ENCODE data around the gene CBLN4.

DNA sequence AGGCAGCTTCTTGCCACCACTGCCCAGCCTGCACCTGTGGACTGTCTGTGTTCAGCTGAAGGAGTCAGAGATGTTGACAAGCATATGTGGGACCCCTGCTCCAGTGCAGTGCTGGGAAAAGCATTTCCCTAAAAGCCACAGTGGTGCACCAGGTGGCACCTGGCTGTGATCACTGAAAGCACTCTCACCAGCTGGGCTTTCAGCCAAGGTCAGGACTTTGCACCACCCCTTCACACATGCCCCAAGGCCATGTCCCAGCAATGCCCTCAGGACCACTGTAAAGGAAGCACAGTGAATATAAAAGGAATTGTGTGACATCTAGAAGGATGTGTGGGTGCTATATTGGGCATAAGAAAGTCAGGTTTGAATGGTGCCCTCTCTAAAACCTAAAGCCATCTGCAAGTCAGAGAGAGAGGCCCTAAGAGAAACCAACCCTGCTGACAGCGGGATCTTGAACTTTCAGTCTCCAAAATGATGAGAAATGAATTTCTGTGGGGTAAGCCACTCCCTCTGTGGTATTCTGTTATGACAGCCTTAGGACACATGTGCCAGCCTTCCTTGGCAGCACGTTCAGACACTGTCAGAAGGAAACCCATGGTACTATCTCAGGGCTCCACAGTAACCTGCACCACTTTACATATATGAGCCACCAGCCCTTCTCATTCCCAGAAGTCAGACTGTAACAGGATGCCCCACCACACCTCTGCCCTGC lies 30.7 kb downstream of the CBLN4 start:
- TF ChIP-seq POLR2A (conservative IDR thresholded peaks at IDR 0.05) (no peak), BACH1 (tag; IDR thresholded peaks at IDR 0.05) (no peak), PHF20 (IDR thresholded peaks at IDR 0.05; ENCODE audit: partially characterized antibody) (no peak), ADNP (tag; IDR thresholded peaks at IDR 0.05) (no peak), ZSCAN32 (CRISPR knock-in tag; IDR thresholded peaks at IDR 0.05) (no peak), POLR2AphosphoS5 (IDR thresholded peaks at IDR 0.05; ENCODE audit: control insufficient read depth, insufficient read depth, low read depth, low read length) (no peak), NCOA2 (IDR thresholded peaks at IDR 0.05; ENCODE audit: partially characterized antibody in 2 of 2) (no peak)
- TF ChIP-seq, protein P1, sequence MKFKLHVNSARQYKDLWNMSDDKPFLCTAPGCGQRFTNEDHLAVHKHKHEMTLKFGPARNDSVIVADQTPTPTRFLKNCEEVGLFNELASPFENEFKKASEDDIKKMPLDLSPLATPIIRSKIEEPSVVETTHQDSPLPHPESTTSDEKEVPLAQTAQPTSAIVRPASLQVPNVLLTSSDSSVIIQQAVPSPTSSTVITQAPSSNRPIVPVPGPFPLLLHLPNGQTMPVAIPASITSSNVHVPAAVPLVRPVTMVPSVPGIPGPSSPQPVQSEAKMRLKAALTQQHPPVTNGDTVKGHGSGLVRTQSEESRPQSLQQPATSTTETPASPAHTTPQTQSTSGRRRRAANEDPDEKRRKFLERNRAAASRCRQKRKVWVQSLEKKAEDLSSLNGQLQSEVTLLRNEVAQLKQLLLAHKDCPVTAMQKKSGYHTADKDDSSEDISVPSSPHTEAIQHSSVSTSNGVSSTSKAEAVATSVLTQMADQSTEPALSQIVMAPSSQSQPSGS (CRISPR knock-in tag; IDR thresholded peaks at IDR 0.05): no peak
- TF ChIP-seq, protein P2, sequence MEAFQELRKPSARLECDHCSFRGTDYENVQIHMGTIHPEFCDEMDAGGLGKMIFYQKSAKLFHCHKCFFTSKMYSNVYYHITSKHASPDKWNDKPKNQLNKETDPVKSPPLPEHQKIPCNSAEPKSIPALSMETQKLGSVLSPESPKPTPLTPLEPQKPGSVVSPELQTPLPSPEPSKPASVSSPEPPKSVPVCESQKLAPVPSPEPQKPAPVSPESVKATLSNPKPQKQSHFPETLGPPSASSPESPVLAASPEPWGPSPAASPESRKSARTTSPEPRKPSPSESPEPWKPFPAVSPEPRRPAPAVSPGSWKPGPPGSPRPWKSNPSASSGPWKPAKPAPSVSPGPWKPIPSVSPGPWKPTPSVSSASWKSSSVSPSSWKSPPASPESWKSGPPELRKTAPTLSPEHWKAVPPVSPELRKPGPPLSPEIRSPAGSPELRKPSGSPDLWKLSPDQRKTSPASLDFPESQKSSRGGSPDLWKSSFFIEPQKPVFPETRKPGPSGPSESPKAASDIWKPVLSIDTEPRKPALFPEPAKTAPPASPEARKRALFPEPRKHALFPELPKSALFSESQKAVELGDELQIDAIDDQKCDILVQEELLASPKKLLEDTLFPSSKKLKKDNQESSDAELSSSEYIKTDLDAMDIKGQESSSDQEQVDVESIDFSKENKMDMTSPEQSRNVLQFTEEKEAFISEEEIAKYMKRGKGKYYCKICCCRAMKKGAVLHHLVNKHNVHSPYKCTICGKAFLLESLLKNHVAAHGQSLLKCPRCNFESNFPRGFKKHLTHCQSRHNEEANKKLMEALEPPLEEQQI (IDR thresholded peaks at IDR 0.05): no peak
- TF ChIP-seq, protein P3, sequence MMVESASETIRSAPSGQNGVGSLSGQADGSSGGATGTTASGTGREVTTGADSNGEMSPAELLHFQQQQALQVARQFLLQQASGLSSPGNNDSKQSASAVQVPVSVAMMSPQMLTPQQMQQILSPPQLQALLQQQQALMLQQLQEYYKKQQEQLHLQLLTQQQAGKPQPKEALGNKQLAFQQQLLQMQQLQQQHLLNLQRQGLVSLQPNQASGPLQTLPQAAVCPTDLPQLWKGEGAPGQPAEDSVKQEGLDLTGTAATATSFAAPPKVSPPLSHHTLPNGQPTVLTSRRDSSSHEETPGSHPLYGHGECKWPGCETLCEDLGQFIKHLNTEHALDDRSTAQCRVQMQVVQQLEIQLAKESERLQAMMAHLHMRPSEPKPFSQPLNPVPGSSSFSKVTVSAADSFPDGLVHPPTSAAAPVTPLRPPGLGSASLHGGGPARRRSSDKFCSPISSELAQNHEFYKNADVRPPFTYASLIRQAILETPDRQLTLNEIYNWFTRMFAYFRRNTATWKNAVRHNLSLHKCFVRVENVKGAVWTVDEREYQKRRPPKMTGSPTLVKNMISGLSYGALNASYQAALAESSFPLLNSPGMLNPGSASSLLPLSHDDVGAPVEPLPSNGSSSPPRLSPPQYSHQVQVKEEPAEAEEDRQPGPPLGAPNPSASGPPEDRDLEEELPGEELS (CRISPR knock-in tag; IDR thresholded peaks at IDR 0.05; ENCODE audit: borderline replicate concordance): no peak

All from K562 (cell line).